ENCODE data around the gene NOVA2.

The NOVA2 gene

GRCh38 chr19:45929247-45929646 lies 44.4 kb downstream of the NOVA2 start:
- H3K4me3 ChIP-seq (replicated peaks; ENCODE audit: low read depth, low read length), result no peak overlapping the region
- DNase-seq (ENCODE audit: low read depth), result no peak
- TF ChIP-seq, protein P1, sequence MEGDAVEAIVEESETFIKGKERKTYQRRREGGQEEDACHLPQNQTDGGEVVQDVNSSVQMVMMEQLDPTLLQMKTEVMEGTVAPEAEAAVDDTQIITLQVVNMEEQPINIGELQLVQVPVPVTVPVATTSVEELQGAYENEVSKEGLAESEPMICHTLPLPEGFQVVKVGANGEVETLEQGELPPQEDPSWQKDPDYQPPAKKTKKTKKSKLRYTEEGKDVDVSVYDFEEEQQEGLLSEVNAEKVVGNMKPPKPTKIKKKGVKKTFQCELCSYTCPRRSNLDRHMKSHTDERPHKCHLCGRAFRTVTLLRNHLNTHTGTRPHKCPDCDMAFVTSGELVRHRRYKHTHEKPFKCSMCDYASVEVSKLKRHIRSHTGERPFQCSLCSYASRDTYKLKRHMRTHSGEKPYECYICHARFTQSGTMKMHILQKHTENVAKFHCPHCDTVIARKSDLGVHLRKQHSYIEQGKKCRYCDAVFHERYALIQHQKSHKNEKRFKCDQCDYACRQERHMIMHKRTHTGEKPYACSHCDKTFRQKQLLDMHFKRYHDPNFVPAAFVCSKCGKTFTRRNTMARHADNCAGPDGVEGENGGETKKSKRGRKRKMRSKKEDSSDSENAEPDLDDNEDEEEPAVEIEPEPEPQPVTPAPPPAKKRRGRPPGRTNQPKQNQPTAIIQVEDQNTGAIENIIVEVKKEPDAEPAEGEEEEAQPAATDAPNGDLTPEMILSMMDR (IDR thresholded peaks at IDR 0.05; ENCODE audit: low read length, missing control alignments), result no peak

- peak; percentile 88 for DNase-seq (ENCODE audit: low read depth)
- peak overlapping the region; percentile 3 for H3K4me3 ChIP-seq (replicated peaks; ENCODE audit: low read depth, low read length)
- TF ChIP-seq, protein P1 (IDR thresholded peaks at IDR 0.05; ENCODE audit: low read length, missing control alignments), result no peak
These were observed 46.0 kb downstream of the NOVA2 start for GRCh38 chr19:45927565-45928261.

DNA sequence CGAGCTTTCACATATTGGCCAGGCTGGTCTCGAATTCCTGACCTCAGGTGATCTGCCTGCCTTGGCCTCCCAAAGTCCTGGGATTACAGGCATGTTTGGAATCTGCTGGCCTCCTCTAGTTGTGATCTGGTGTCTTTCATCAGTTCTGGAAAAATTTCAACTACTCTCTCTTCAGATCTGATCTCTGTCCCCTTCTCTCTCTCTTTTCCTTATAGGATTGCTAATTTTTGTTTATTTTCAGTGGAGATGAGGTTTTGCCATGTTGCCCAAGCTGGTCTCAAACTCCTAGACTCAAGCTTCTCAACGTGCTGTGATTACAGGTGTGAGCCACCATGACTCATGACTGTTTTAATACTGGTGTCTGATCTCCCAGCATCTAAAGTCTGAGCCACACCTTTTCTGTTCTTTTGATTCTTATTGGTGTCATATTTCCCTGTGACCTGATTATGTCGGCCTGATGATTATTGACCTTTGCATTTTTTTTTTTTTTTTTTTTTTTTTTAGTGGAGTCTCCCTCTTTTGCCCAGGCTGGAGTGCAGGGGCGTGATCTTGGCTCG lies 48.7 kb downstream of the NOVA2 start:
- TF ChIP-seq, protein P1 (IDR thresholded peaks at IDR 0.05; ENCODE audit: low read length, missing control alignments), result no peak
- no peak for DNase-seq (ENCODE audit: low read depth)
- H3K4me3 ChIP-seq (replicated peaks; ENCODE audit: low read depth, low read length), result no peak overlapping the region

- no peak overlapping the region for H3K4me3 ChIP-seq (replicated peaks; ENCODE audit: low read depth, low read length)
- TF ChIP-seq, protein P1 (IDR thresholded peaks at IDR 0.05; ENCODE audit: low read length, missing control alignments), result peak; percentile 27
- DNase-seq (ENCODE audit: low read depth), result peak; percentile 20
These were observed 51.4 kb downstream of the NOVA2 start for GRCh38 chr19:45922281-45922680.

- no peak for DNase-seq (ENCODE audit: low read depth)
- TF ChIP-seq, protein P1 (IDR thresholded peaks at IDR 0.05; ENCODE audit: low read length, missing control alignments), result no peak
These were observed 53.2 kb downstream of the NOVA2 start for GRCh38 chr19:45920458-45920857.

GRCh38 chr19:45919678-45920077 lies 54.0 kb downstream of the NOVA2 start:
- no peak overlapping the region for H3K4me3 ChIP-seq (replicated peaks; ENCODE audit: low read depth, low read length)
- DNase-seq (ENCODE audit: low read depth), result no peak
- TF ChIP-seq, protein P1 (IDR thresholded peaks at IDR 0.05; ENCODE audit: low read length, missing control alignments), result no peak

More at GRCh38 chr19:45920458-45920857, 53.2 kb downstream of the NOVA2 start:
- H3K4me3 ChIP-seq (replicated peaks; ENCODE audit: low read depth, low read length), result no peak overlapping the region

GRCh38 chr19:45918721-45919120 lies 54.9 kb downstream of the NOVA2 start:
- TF ChIP-seq, protein P1 (IDR thresholded peaks at IDR 0.05; ENCODE audit: low read length, missing control alignments), result no peak
- no peak for DNase-seq (ENCODE audit: low read depth)
- no peak overlapping the region for H3K4me3 ChIP-seq (replicated peaks; ENCODE audit: low read depth, low read length)

All from fibroblast of pulmonary artery (primary cell).